ENCODE results near the gene RASA4B.
"Not testable (repeated sequence)": the region's sequence is repeated elsewhere in the genome, so short reads cannot be mapped to it uniquely, and the experiment has no call there.

GRCh38 chr7:102531583-102531982 lies 14.0 kb upstream of the RASA4B start:
- not testable (repeated sequence) for TF ChIP-seq POLR2A (IDR thresholded peaks at IDR 0.05; ENCODE audit: low read depth); POLR2AphosphoS5 (IDR thresholded peaks at IDR 0.05); CTCF (IDR thresholded peaks at IDR 0.05); EP300 (IDR thresholded peaks at IDR 0.05)
